Measurements from ENCODE around the gene NKIRAS1.

Gene NKIRAS1

DNA sequence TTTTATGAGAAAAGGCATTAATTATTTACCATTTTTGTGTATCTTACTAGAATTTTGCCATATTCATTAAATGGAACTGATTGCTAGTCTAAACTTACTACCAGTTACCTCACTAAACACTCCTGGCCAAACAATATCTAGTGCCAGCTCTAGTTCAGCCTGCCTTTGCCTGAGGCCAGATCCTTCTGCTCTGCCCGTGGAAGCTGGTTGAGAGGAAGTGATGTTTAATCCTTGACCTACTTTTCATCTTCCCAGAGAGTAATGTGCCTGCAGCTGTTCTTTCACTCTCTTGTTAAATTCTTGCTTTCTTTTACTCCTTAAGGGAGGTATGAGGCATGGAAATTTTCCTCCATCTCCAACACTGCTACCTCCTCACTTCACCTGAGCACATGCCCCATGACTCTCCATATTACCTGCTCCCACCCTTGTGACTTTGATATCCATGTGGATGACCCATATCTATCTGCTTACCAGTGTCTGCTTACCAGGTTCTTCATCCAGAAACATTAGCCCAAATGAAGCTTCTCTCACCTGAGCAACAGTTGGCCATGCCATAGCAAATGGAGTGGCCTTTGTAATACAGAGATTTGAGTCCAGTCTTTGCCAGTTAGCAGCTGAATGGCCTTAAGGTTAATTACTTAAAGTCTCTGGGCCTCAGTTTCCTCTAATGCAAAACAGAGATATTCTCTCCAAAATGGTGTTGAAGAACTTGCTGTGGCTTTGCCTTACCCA is 57.6 kb downstream of the NKIRAS1 start (continued):
- TF ChIP-seq, protein P1, sequence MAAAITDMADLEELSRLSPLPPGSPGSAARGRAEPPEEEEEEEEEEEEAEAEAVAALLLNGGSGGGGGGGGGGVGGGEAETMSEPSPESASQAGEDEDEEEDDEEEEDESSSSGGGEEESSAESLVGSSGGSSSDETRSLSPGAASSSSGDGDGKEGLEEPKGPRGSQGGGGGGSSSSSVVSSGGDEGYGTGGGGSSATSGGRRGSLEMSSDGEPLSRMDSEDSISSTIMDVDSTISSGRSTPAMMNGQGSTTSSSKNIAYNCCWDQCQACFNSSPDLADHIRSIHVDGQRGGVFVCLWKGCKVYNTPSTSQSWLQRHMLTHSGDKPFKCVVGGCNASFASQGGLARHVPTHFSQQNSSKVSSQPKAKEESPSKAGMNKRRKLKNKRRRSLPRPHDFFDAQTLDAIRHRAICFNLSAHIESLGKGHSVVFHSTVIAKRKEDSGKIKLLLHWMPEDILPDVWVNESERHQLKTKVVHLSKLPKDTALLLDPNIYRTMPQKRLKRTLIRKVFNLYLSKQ (tag by site-specific recombination; IDR thresholded peaks at IDR 0.05; ENCODE audit: borderline replicate concordance) = no peak
- TF ChIP-seq RBAK (tag by site-specific recombination; IDR thresholded peaks at IDR 0.05) = no peak
- TF ChIP-seq, protein P2, sequence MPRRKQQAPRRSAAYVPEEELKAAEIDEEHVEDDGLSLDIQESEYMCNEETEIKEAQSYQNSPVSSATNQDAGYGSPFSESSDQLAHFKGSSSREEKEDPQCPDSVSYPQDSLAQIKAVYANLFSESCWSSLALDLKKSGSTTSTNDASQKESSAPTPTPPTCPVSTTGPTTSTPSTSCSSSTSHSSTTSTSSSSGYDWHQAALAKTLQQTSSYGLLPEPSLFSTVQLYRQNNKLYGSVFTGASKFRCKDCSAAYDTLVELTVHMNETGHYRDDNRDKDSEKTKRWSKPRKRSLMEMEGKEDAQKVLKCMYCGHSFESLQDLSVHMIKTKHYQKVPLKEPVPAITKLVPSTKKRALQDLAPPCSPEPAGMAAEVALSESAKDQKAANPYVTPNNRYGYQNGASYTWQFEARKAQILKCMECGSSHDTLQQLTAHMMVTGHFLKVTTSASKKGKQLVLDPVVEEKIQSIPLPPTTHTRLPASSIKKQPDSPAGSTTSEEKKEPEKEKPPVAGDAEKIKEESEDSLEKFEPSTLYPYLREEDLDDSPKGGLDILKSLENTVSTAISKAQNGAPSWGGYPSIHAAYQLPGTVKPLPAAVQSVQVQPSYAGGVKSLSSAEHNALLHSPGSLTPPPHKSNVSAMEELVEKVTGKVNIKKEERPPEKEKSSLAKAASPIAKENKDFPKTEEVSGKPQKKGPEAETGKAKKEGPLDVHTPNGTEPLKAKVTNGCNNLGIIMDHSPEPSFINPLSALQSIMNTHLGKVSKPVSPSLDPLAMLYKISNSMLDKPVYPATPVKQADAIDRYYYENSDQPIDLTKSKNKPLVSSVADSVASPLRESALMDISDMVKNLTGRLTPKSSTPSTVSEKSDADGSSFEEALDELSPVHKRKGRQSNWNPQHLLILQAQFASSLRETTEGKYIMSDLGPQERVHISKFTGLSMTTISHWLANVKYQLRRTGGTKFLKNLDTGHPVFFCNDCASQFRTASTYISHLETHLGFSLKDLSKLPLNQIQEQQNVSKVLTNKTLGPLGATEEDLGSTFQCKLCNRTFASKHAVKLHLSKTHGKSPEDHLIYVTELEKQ (tag by site-specific recombination; IDR thresholded peaks at IDR 0.05; ENCODE audit: borderline replicate concordance) = no peak
- TF ChIP-seq ZNF416 (tag by site-specific recombination; IDR thresholded peaks at IDR 0.05) = no peak
- TF ChIP-seq, protein P3, sequence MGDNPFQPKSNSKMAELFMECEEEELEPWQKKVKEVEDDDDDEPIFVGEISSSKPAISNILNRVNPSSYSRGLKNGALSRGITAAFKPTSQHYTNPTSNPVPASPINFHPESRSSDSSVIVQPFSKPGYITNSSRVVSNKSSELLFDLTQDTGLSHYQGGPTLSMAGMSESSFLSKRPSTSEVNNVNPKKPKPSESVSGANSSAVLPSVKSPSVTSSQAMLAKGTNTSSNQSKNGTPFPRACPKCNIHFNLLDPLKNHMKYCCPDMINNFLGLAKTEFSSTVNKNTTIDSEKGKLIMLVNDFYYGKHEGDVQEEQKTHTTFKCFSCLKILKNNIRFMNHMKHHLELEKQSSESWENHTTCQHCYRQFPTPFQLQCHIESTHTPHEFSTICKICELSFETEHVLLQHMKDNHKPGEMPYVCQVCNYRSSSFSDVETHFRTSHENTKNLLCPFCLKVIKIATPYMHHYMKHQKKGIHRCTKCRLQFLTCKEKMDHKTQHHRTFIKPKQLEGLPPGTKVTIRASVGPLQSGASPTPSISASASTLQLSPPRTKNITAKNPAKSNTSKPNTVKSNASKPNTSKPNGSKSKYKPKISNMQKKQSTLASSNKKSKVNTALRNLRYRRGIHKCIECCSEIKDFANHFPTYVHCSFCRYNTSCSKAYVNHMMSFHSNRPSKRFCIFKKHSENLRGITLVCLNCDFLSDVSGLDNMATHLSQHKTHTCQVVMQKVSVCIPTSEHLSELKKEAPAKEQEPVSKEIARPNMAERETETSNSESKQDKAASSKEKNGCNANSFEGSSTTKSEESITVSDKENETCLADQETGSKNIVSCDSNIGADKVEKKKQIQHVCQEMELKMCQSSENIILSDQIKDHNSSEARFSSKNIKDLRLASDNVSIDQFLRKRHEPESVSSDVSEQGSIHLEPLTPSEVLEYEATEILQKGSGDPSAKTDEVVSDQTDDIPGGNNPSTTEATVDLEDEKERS (tag by site-specific recombination; IDR thresholded peaks at IDR 0.05) = no peak
- TF ChIP-seq IKZF3 (tag by site-specific recombination; IDR thresholded peaks at IDR 0.05) = peak; percentile 35; the same call in 1 of the 2 replicates
- peak; percentile 95 for TF ChIP-seq SCRT2 (tag by site-specific recombination; IDR thresholded peaks at IDR 0.05)
- peak; percentile 4; the same call in 1 of the 2 replicates for TF ChIP-seq PRDM1 (tag by site-specific recombination; IDR thresholded peaks at IDR 0.05)
- TF ChIP-seq ZBTB17 (tag by site-specific recombination; IDR thresholded peaks at IDR 0.05) = peak; percentile 51; the same call in 1 of the 2 replicates

DNA sequence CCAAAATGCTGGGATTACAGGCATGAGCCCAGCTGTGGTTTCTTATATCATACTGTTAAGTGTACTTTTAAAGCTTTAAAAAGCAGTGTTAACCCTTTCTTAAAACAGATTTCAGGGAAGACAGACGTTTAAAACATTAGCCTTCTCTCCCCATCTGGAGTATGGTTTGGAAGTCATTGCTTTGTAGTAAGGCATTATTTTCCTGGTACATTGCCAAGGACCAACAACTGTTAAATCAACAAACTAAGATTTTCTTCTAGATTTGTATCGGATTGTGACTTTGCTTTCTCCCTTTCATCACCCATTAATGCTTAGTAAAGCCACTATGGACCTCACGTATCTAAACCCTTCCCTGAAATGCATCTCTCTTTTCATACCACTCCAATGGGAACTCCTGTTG is 60.5 kb downstream of the NKIRAS1 start:
- no peak overlapping the region for H3K27ac ChIP-seq (ENCODE audit: extremely low read depth, low read depth, low read length)
- no peak overlapping the region for H3K4me3 ChIP-seq (ENCODE audit: low read depth, low read length)
- TF ChIP-seq GFI1B (tag by site-specific recombination; IDR thresholded peaks at IDR 0.05) (peak; percentile 49; the same call in 1 of the 2 replicates), ZNF174 (tag by site-specific recombination; IDR thresholded peaks at IDR 0.05) (no peak), IKZF3 (tag by site-specific recombination; IDR thresholded peaks at IDR 0.05) (peak; percentile 57; the same call in 1 of the 2 replicates), ZNF600 (tag by site-specific recombination; IDR thresholded peaks at IDR 0.05) (no peak), PRDM1 (tag by site-specific recombination; IDR thresholded peaks at IDR 0.05) (0 out of 2 replicates have a peak, but pooled peaks have one; percentile 15), ZNF133 (tag by site-specific recombination; IDR thresholded peaks at IDR 0.05) (peak; percentile 23; the same call in 1 of the 2 replicates)
- TF ChIP-seq, protein P4, sequence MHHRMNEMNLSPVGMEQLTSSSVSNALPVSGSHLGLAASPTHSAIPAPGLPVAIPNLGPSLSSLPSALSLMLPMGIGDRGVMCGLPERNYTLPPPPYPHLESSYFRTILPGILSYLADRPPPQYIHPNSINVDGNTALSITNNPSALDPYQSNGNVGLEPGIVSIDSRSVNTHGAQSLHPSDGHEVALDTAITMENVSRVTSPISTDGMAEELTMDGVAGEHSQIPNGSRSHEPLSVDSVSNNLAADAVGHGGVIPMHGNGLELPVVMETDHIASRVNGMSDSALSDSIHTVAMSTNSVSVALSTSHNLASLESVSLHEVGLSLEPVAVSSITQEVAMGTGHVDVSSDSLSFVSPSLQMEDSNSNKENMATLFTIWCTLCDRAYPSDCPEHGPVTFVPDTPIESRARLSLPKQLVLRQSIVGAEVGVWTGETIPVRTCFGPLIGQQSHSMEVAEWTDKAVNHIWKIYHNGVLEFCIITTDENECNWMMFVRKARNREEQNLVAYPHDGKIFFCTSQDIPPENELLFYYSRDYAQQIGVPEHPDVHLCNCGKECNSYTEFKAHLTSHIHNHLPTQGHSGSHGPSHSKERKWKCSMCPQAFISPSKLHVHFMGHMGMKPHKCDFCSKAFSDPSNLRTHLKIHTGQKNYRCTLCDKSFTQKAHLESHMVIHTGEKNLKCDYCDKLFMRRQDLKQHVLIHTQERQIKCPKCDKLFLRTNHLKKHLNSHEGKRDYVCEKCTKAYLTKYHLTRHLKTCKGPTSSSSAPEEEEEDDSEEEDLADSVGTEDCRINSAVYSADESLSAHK (tag by site-specific recombination; IDR thresholded peaks at IDR 0.05) = no peak
- TF ChIP-seq, protein P5, sequence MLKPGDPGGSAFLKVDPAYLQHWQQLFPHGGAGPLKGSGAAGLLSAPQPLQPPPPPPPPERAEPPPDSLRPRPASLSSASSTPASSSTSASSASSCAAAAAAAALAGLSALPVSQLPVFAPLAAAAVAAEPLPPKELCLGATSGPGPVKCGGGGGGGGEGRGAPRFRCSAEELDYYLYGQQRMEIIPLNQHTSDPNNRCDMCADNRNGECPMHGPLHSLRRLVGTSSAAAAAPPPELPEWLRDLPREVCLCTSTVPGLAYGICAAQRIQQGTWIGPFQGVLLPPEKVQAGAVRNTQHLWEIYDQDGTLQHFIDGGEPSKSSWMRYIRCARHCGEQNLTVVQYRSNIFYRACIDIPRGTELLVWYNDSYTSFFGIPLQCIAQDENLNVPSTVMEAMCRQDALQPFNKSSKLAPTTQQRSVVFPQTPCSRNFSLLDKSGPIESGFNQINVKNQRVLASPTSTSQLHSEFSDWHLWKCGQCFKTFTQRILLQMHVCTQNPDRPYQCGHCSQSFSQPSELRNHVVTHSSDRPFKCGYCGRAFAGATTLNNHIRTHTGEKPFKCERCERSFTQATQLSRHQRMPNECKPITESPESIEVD (tag by site-specific recombination; IDR thresholded peaks at IDR 0.05) = peak; percentile 41
- ChIA-PET POLR2A (no interaction called here), CTCF (no interaction called here)
- H3K36me3 ChIP-seq (ENCODE audit: control insufficient read depth in 2 of 2, insufficient read depth in 1 of 2, low read length in 2 of 2) = peaks cover 7 to 11% of the 10 kb centered on the region in 2 experiments; a peak in 2 of 3 replicates
- H3K4me1 ChIP-seq (ENCODE audit: control insufficient read depth, insufficient read depth, low read length) = peaks cover 7% of the 10 kb centered on the region
- no peaks in the 10 kb centered on the region for H3K9me3 ChIP-seq (ENCODE audit: control insufficient read depth, insufficient read depth, low read depth, low read length)
